ENCODE measurements around the gene ADGRB3.

The ADGRB3 gene

GRCh38 chr6:69339163-69339550, 704.1 kb downstream of the ADGRB3 start:
- no peaks in the 10 kb centered on the region for H3K27me3 ChIP-seq (ENCODE audit: insufficient read depth, low read depth, severe bottlenecking)
- DNase-seq: no peak
- no peak overlapping the region for H3K4me3 ChIP-seq (ENCODE audit: low read depth, low read length)
- no peaks in the 10 kb centered on the region for H3K9me3 ChIP-seq (ENCODE audit: severe bottlenecking)
- no peaks in the 10 kb centered on the region for H3K36me3 ChIP-seq
- H3K27ac ChIP-seq: no peak overlapping the region
- no peak for TF ChIP-seq CTCF (IDR thresholded peaks at IDR 0.05; ENCODE audit: low read depth, low read length)

GRCh38 chr6:69340196-69340595, 705.1 kb downstream of the ADGRB3 start:
- no peak for TF ChIP-seq CTCF (IDR thresholded peaks at IDR 0.05; ENCODE audit: low read depth, low read length)
- Histone ChIP-seq H3K9me3 (ENCODE audit: severe bottlenecking) (no peaks in the 10 kb centered on the region), H3K27me3 (ENCODE audit: insufficient read depth, low read depth, severe bottlenecking) (no peaks in the 10 kb centered on the region), H3K4me3 (ENCODE audit: low read depth, low read length) (no peak overlapping the region), H3K36me3 (no peaks in the 10 kb centered on the region), H3K27ac (no peak overlapping the region)
- DNase-seq: no peak

- H3K27me3 ChIP-seq (ENCODE audit: insufficient read depth, low read depth, severe bottlenecking): no peaks in the 10 kb centered on the region
- no peak for DNase-seq
- TF ChIP-seq CTCF (IDR thresholded peaks at IDR 0.05; ENCODE audit: low read depth, low read length): no peak
- H3K9me3 ChIP-seq (ENCODE audit: severe bottlenecking): peaks cover 9% of the 10 kb centered on the region
- no peak overlapping the region for H3K4me3 ChIP-seq (ENCODE audit: low read depth, low read length)
- no peak overlapping the region for H3K27ac ChIP-seq
- H3K36me3 ChIP-seq: no peaks in the 10 kb centered on the region
Measured at GRCh38 chr6:69343851-69344250, 708.8 kb downstream of the ADGRB3 start.

GRCh38 chr6:69349771-69350170, 714.7 kb downstream of the ADGRB3 start:
- Histone ChIP-seq H3K27ac (no peak overlapping the region), H3K36me3 (no peaks in the 10 kb centered on the region), H3K4me3 (ENCODE audit: low read depth, low read length) (no peak overlapping the region), H3K9me3 (ENCODE audit: severe bottlenecking) (peaks cover 9% of the 10 kb centered on the region), H3K27me3 (ENCODE audit: insufficient read depth, low read depth, severe bottlenecking) (no peaks in the 10 kb centered on the region)
- DNase-seq: no peak
- no peak for TF ChIP-seq CTCF (IDR thresholded peaks at IDR 0.05; ENCODE audit: low read depth, low read length)

GRCh38 chr6:69362209-69362608, 727.1 kb downstream of the ADGRB3 start:
- Histone ChIP-seq H3K4me3 (ENCODE audit: low read depth, low read length) (no peak overlapping the region), H3K9me3 (ENCODE audit: severe bottlenecking) (no peaks in the 10 kb centered on the region), H3K36me3 (peaks cover 7% of the 10 kb centered on the region), H3K27me3 (ENCODE audit: insufficient read depth, low read depth, severe bottlenecking) (no peaks in the 10 kb centered on the region), H3K27ac (no peak overlapping the region)
- no peak for DNase-seq
- no peak for TF ChIP-seq CTCF (IDR thresholded peaks at IDR 0.05; ENCODE audit: low read depth, low read length)

GRCh38 chr6:69366831-69367230, 731.7 kb downstream of the ADGRB3 start:
- TF ChIP-seq CTCF (IDR thresholded peaks at IDR 0.05; ENCODE audit: low read depth, low read length): no peak
- H3K27ac ChIP-seq: no peak overlapping the region

More at GRCh38 chr6:69366831-69367230, 731.7 kb downstream of the ADGRB3 start:
- H3K36me3 ChIP-seq: peaks cover 2% of the 10 kb centered on the region; the same call in 1 of the 2 replicates
- DNase-seq: no peak
- no peaks in the 10 kb centered on the region for H3K9me3 ChIP-seq (ENCODE audit: severe bottlenecking)
- no peaks in the 10 kb centered on the region for H3K27me3 ChIP-seq (ENCODE audit: insufficient read depth, low read depth, severe bottlenecking)
- H3K4me3 ChIP-seq (ENCODE audit: low read depth, low read length): no peak overlapping the region
